ENCODE measurements around the gene RAPGEF2. TPM values are rescaled to one million over a fixed set of nuclear protein-coding genes. Genes with fewer than 3 reads are reported as not detected.

Gene RAPGEF2
- total and polyA plus RNA-seq, 10 of the 15 experiments (the other 5 are each of a cell fraction or from before 2014, with no cell fraction given), result 0.31 to 24.0 (median 2.9) TPM

DNA sequence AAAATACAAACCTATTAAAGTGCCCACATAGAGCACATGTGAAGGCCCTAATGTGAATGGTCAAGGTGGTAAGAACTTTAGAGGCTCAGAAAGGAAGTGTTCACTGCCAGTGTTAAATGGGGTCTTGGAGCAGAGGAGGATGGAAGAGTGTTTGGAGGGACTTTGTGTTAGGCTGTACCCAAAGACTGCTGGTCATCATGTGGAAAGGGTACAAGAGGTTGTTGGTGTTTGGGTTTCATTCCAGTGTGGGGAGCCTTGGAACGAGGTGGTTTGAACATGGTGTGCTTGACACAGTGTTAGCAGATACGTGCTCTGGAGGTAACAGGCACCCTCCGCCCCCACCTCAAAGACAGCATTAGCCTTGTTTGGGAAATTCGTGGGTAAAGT lies 73.1 kb downstream of the RAPGEF2 start:
- ChIA-PET SMC1A (ENCODE audit: uncharacterized antibody, unreplicated experiment) (interaction anchor here (0.7 to 5.0 kb wide), 8 partner anchors 27 to 331 kb away, joined by 3 to 30 read pairs (median 5); no protein-coding TSS in a partner anchor), POLR2A (no interaction called here), RAD21 (ENCODE audit: unreplicated experiment) (interaction anchor here (4.1 kb wide), 1 partner anchor 320 kb away, joined by 51 read pairs; no protein-coding TSS in a partner anchor), CTCF (interaction anchor here (0.7 to 4.5 kb wide), 8 partner anchors 28 to 331 kb away, joined by 3 to 54 read pairs (median 4); no protein-coding TSS in a partner anchor)
- peaks cover 52% of the 10 kb centered on the region for H3K4me1 ChIP-seq (ENCODE audit: control insufficient read depth, insufficient read depth, low read length)
- no peak for DNase-seq (ENCODE audit: low read depth, low spot score)
- peaks cover 91% of the 10 kb centered on the region for H3K79me2 ChIP-seq (ENCODE audit: control insufficient read depth, insufficient read depth, low read length)
- ATAC-seq, result peak; percentile 6; the same call in 2 of the 3 replicates
- H3K27me3 ChIP-seq (replicated peaks in 1 of 2; ENCODE audit: control insufficient read depth in 2 of 2, insufficient read depth in 2 of 2, low read length in 1 of 2), result no peaks in the 10 kb centered on the region
- H3K27ac ChIP-seq (ENCODE audit: control insufficient read depth, insufficient read depth), result no peak overlapping the region; the same call in 1 of the 2 replicates
- H3K4me3 ChIP-seq, result peak overlapping the region; percentile 60
- 48% methylated on average over 4 of the region's 4 CpGs for WGBS (ENCODE audit: insufficient coverage, insufficient replicate concordance, low lambda C conversion rate, missing lambda C conversion rate)
- intact Hi-C loops (cut with micrococcal nuclease; ENCODE audit: unreplicated experiment), result loop anchor here (1.0 to 10.0 kb wide), 8 partner anchors 27 to 449 kb away; no protein-coding TSS in a partner anchor
- no peak for FAIRE-seq
- TF ChIP-seq MAX (IDR thresholded peaks at IDR 0.05; ENCODE audit: low read depth, low read length), result no peak
- no peak for TF ChIP-seq IKZF1 (conservative IDR thresholded peaks at IDR 0.05)
- no peak for TF ChIP-seq HDAC2 (IDR thresholded peaks at IDR 0.05)
- TF ChIP-seq BMI1 (IDR thresholded peaks at IDR 0.05; ENCODE audit: borderline replicate concordance), result no peak
- no peak for TF ChIP-seq YY1 (IDR thresholded peaks at IDR 0.05; ENCODE audit: low read depth, low read length)
- no peak for TF ChIP-seq SIX5 (IDR thresholded peaks at IDR 0.05; ENCODE audit: low read depth, low read length, severe bottlenecking)
- H4K20me1 ChIP-seq (ENCODE audit: control insufficient read depth, insufficient read depth), result no peaks in the 10 kb centered on the region
- H3K4me2 ChIP-seq (ENCODE audit: control insufficient read depth, insufficient read depth), result peak overlapping the region; percentile 39
- BruUV-seq (replicated peaks), result no TSS peak
- H3K9me3 ChIP-seq (replicated peaks; ENCODE audit: control insufficient read depth, insufficient read depth, low read length), result no peaks in the 10 kb centered on the region
- no peak overlapping the region for H3K9ac ChIP-seq (ENCODE audit: control insufficient read depth, insufficient read depth, low read length)
- no peaks in the 10 kb centered on the region for H3K36me3 ChIP-seq (ENCODE audit: control insufficient read depth in 2 of 2, insufficient read depth in 2 of 2, low read length in 1 of 2)
- in situ Hi-C loops (cut with MboI), result loop anchor here (5.0 kb wide), 1 partner anchor 319 kb away; no protein-coding TSS in a partner anchor
- H2AFZ ChIP-seq (ENCODE audit: control insufficient read depth, low read depth, low read length), result peak overlapping the region; percentile 3
